Fibroblast of skin of back (primary cell): Measurements from ENCODE around the gene LHFPL3.

Experiments used
- DNase-seq: peaks from one replicate; pipeline ENCODE4 v3.0.0-alpha.2; 2013

The LHFPL3 gene

GRCh38 chr7:104940023-104940710, 611.8 kb downstream of the LHFPL3 start:
- DNase-seq, result no peak

GRCh38 chr7:104943502-104944343, 615.3 kb downstream of the LHFPL3 start:
- no peak for DNase-seq

- DNase-seq, result no peak
Observed at GRCh38 chr7:104945599-104945956, 617.2 kb downstream of the LHFPL3 start.

DNA sequence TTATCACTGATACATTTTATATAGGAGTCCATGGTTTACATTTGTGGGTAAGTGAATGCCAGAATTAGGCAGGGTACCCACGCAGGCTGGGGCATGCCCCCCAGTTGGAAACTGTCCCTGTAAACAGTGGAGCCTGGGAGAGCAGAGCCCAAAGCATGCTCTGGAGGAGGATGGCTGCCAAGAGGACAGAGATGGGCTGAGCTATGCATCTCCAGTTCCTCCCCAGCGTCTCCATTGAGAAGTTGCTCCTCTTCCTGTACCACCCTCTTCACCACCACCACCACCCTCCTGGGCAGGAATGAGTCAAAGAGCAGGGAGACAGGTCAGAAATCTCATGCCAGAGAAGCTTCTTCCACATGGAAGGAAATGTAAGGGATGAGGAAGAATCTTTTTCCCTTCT, 617.9 kb downstream of the LHFPL3 start:
- no peak for DNase-seq

- DNase-seq, result no peak
Observed at GRCh38 chr7:104950006-104950405, 621.6 kb downstream of the LHFPL3 start.

- no peak for DNase-seq
Observed at GRCh38 chr7:104950754-104951153, 622.4 kb downstream of the LHFPL3 start.

DNA sequence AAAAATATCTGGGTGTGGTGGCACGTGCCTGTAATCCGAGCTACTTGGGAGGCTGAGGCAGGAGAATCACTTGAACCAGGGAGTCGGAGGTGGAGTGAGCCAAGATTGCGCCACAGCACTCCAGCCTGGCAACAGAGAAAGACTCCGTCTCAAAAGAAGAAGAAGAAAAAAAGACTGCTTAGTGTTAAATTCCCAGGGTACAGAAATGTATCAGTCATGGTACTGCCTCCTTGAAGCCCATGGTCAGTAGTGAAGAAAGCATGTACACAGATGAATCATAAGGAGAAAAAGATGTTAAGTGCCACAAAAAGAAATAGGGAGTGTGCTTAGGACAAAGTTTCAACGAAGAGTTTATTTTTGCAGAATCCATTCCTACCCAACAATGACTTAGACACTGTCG, 623.1 kb downstream of the LHFPL3 start:
- peak; percentile 34 for DNase-seq

GRCh38 chr7:104955276-104955675, 626.9 kb downstream of the LHFPL3 start:
- no peak for DNase-seq
